ES-I3 (cell line): ENCODE results near the gene HCN4.
A peak's percentile ranks its signal among the peaks of the same experiment; 100 is the strongest.

ENCODE experiments used
- H3K36me3 ChIP-seq: 2 replicates; pipeline ENCODE4 v1.6.1; 2013; ENCODE audit warnings: mild to moderate bottlenecking, low read length, control low read depth, moderate library complexity; ENCODE audit not compliant: insufficient read depth
- H3K4me1 ChIP-seq: 2 replicates; pipeline ENCODE4 v1.6.1; 2013; ENCODE audit warnings: mild to moderate bottlenecking, control low read depth, low read length; ENCODE audit not compliant: insufficient read depth
- H3K9ac ChIP-seq: 2 replicates; pipeline ENCODE4 v1.6.1; 2013; ENCODE audit warnings: low read depth, mild to moderate bottlenecking, low read length, moderate library complexity
- H3K9me3 ChIP-seq: 2 replicates; pipeline ENCODE4 v1.6.1; 2013; ENCODE audit warnings: mild to moderate bottlenecking, low read length, moderate library complexity; ENCODE audit not compliant: control insufficient read depth, insufficient read depth

Gene HCN4

GRCh38 chr15:73369154-73369694 is 466 bp upstream of the HCN4 start:
- no peaks in the 10 kb centered on the region for H3K9me3 ChIP-seq
- H3K36me3 ChIP-seq: no peaks in the 10 kb centered on the region

DNA sequence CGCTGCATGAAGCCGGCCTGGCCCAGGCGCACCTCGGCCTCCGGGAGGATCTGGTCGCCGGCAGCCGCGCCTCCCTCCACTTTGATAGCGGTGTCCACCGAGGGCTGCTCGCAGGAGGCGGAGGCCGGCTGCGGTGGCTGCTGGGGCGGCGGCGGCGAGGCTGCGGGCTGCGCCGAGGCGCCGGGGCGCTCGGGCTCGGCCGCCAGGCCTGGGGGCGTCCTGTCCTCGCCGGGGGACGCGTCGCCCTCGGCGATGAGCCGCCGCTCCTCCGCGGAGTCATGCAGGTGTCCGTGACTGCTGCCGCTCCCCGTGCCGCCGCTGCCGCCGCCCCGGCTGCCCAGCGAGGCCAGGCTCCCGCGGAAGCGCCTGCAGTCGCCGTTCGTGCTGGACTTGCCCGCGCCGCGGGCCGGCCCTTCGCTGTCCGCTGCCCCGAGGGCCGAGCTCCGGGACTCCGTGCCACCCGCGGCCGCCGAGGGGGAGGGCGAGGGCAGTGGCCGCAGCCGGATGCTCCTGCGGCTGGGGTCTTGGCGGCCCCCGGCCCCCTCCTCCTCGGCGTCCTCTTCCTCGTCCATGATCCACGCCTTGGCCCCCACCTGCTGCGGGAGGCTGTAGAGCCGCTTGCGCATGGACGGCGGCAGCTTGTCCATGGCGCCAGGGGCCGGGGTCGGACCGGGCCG is 996 bp downstream of the HCN4 start:
- Histone ChIP-seq H3K4me1 (peaks cover 37% of the 10 kb centered on the region), H3K36me3 (no peaks in the 10 kb centered on the region), H3K9me3 (no peaks in the 10 kb centered on the region), H3K9ac (peak overlapping the region; percentile 82)

More at GRCh38 chr15:73369154-73369694, 466 bp upstream of the HCN4 start:
- Histone ChIP-seq H3K9ac (peak overlapping the region; percentile 82; the same call in 1 of the 2 replicates), H3K4me1 (peaks cover 27% of the 10 kb centered on the region)

- Histone ChIP-seq H3K9ac (peak overlapping the region; percentile 82), H3K4me1 (peaks cover 44% of the 10 kb centered on the region), H3K36me3 (no peaks in the 10 kb centered on the region), H3K9me3 (no peaks in the 10 kb centered on the region)
These were observed 1.8 kb downstream of the HCN4 start for GRCh38 chr15:73366766-73367623.

GRCh38 chr15:73364070-73364469 is 4.7 kb downstream of the HCN4 start:
- Histone ChIP-seq H3K9ac (no peak overlapping the region), H3K9me3 (no peaks in the 10 kb centered on the region), H3K36me3 (no peaks in the 10 kb centered on the region), H3K4me1 (peaks cover 39% of the 10 kb centered on the region)

- no peaks in the 10 kb centered on the region for H3K9me3 ChIP-seq
- H3K9ac ChIP-seq: no peak overlapping the region
- H3K4me1 ChIP-seq: peaks cover 39% of the 10 kb centered on the region
- H3K36me3 ChIP-seq: no peaks in the 10 kb centered on the region
These were observed 5.9 kb downstream of the HCN4 start for GRCh38 chr15:73362900-73363299.

- Histone ChIP-seq H3K4me1 (peaks cover 35% of the 10 kb centered on the region), H3K9me3 (no peaks in the 10 kb centered on the region), H3K9ac (no peak overlapping the region), H3K36me3 (no peaks in the 10 kb centered on the region)
These were observed 7.4 kb downstream of the HCN4 start for GRCh38 chr15:73361337-73361736.

DNA sequence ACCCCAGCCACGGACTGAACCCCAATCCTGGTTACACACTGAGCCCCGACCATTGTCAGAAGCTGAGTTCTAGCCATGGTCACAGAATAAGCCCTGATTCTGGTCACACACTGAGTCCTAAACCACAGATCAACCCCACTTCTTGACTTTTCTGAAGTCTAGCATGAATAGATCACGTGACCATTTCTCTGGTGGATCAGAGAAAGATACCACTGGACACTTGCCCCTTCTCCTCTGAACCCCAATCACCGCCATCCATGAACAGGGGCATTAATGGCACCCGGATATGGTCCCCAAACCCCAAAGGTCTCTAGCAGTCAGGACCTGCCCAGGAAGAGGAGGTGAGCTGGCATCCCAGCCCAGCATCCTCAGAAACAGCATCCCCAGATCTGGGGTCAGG is 9.1 kb downstream of the HCN4 start:
- Histone ChIP-seq H3K36me3 (no peaks in the 10 kb centered on the region), H3K9ac (no peak overlapping the region), H3K9me3 (no peaks in the 10 kb centered on the region), H3K4me1 (peaks cover 25% of the 10 kb centered on the region)

DNA sequence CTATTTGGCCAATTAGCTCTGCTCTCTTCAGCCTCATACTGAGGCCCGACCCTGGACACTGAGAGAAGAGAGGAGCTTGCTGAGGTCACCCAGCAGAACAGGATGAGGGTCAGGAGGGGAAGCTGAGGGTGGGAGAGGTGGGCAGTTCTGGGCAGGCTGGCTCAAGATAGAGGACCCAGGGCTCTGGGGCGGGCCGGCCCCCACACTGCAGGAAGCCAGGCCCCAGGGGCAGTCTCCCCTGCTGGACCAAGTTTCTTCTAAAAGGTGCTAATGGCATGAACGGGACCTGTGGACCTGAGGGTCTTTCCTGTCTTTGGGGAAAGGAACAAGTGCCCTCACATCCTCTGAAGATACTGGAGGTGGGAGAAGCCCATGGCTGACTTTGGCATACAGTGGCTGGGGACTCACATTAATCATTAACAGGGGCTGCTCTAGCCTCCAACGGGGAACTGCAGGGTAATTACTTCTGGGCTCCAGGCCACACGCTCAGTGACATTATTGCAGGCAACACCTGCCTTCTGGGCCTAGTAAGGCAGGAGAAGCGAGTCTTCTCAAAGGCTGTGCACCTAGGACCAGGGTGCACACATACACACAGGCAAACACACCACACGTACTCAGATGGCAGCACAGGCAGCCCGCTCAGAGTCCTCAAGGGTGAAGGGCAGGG is 10.6 kb downstream of the HCN4 start:
- Histone ChIP-seq H3K36me3 (no peaks in the 10 kb centered on the region), H3K9ac (no peak overlapping the region), H3K9me3 (no peaks in the 10 kb centered on the region), H3K4me1 (peaks cover 32% of the 10 kb centered on the region)

DNA sequence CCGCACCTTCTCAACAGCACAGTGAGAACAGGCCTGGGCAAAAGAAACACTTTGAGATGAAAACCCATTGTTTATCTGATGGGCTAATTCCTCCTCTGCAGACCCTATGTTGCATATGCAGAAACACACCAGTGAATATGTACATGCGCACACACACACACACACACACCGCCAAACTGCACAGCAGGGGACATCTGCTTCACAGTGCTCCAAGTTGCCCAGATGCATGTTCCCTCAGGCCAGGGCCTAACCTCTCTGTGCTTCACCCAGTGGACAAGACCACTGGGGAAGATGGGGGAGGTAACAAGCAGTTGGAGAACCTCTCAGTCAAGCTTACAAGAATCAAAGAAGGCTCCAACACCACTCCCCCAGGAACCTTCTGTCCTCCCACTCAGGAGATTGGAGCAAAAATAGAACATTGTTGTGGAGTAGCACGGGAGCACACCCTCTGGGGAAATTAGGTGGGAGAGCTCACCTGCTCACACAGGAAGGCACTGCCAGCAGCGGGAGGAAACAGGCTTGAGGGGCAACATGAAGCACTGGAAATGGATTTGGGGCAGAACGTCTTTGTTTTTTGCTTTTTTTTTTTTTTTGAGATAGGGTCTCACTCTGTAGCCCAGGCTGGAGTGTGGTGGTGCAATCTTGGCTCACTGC is 13.0 kb downstream of the HCN4 start:
- Histone ChIP-seq H3K4me1 (peaks cover 14% of the 10 kb centered on the region; the same call in 1 of the 2 replicates), H3K9me3 (no peaks in the 10 kb centered on the region), H3K9ac (no peak overlapping the region), H3K36me3 (no peaks in the 10 kb centered on the region)

- Histone ChIP-seq H3K4me1 (peaks cover 14% of the 10 kb centered on the region; the same call in 1 of the 2 replicates), H3K36me3 (no peaks in the 10 kb centered on the region)
These were observed 14.5 kb downstream of the HCN4 start for GRCh38 chr15:73354241-73354640.

GRCh38 chr15:73353734-73354133 is 15.0 kb downstream of the HCN4 start:
- no peak overlapping the region for H3K9ac ChIP-seq
- no peaks in the 10 kb centered on the region for H3K9me3 ChIP-seq
- H3K36me3 ChIP-seq: no peaks in the 10 kb centered on the region; the same call in 1 of the 2 replicates
- peaks cover 14% of the 10 kb centered on the region; the same call in 1 of the 2 replicates for H3K4me1 ChIP-seq

More at GRCh38 chr15:73354241-73354640, 14.5 kb downstream of the HCN4 start:
- no peak overlapping the region for H3K9ac ChIP-seq
- no peaks in the 10 kb centered on the region for H3K9me3 ChIP-seq

- no peaks in the 10 kb centered on the region for H3K9me3 ChIP-seq
These were observed 16.7 kb downstream of the HCN4 start for GRCh38 chr15:73352082-73352481.

GRCh38 chr15:73349191-73349590 is 19.6 kb downstream of the HCN4 start:
- Histone ChIP-seq H3K9ac (no peak overlapping the region), H3K4me1 (peaks cover 14% of the 10 kb centered on the region; the same call in 1 of the 2 replicates), H3K36me3 (no peaks in the 10 kb centered on the region; the same call in 1 of the 2 replicates), H3K9me3 (no peaks in the 10 kb centered on the region)

More at GRCh38 chr15:73352082-73352481, 16.7 kb downstream of the HCN4 start:
- H3K36me3 ChIP-seq: no peaks in the 10 kb centered on the region; the same call in 1 of the 2 replicates
- H3K9ac ChIP-seq: no peak overlapping the region
- peaks cover 17% of the 10 kb centered on the region; the same call in 1 of the 2 replicates for H3K4me1 ChIP-seq
